PC-3 (cell line): ENCODE measurements around the gene ZNF716.

Experiments
- CTCF ChIP-seq: fragments of 300-600 bp; sonication (generic); conservative IDR thresholded peaks from 2 replicates; pipeline ENCODE4 v1.5.1; 2017; ENCODE audit warnings: antibody characterized with exemption, low read depth, mild to moderate bottlenecking, low read length
- EZH2 ChIP-seq: fragments of 300-600 bp; sonication (generic); IDR thresholded peaks from one replicate; pipeline ENCODE4 v1.6.1; 2017; ENCODE audit warnings: antibody characterized with exemption, mild to moderate bottlenecking, low read length; ENCODE audit not compliant: unreplicated experiment
- EZH2phosphoT487 ChIP-seq: fragments of 300-600 bp; sonication (generic); IDR thresholded peaks from 2 replicates; pipeline ENCODE4 v1.6.1; 2018; ENCODE audit warnings: mild to moderate bottlenecking, antibody characterized with exemption, low read length, borderline replicate concordance

- no peak for TF ChIP-seq CTCF
- TF ChIP-seq EZH2: no peak
- TF ChIP-seq EZH2phosphoT487: no peak
These were observed 45.5 kb upstream of the ZNF716 start for GRCh38 chr7:57404343-57404966.
